K562 (cell line): ENCODE results near the gene SATB2.

Experiments used
- CTCF ChIP-seq, 3 experiments: IDR thresholded peaks in 2 of 3; conservative IDR thresholded peaks in 1 of 3; 2 replicates each; pipeline ENCODE4 v1.5.1; 2011 to 2012; ENCODE audit warnings: low read length in 3 of 3, mild to moderate bottlenecking in 3 of 3, control low read depth in 2 of 3, improper control_type of control experiment in 1 of 3, inconsistent platforms in 1 of 3, low read depth in 1 of 3, mixed read lengths in 1 of 3, moderate library complexity in 1 of 3; ENCODE audit not compliant: insufficient read depth in 2 of 3
- ETV6 ChIP-seq, 3 experiments: fragments of 150-350 bp in 1 of 3; sonication (generic) in 1 of 3; formaldehyde crosslinking in 1 of 3; IDR thresholded peaks; 2 replicates each; pipeline versions ENCODE4 v1.6.1 to v1.8.0; 2014 to 2022; ENCODE audit warnings: borderline replicate concordance in 2 of 3, low read depth in 2 of 3, antibody characterized with exemption in 1 of 3, low read length in 1 of 3, mild to moderate bottlenecking in 1 of 3, missing genetic modification reagents in 1 of 3
- GABPA ChIP-seq: fragments of 200-800 bp; sonication (Bioruptor generic); conservative IDR thresholded peaks from 2 replicates; pipeline ENCODE4 v1.6.1; 2016; ENCODE audit warnings: low read depth, missing genetic modification characterization, missing compliant biosample characterization
- HINFP ChIP-seq: fragments of 450-650 bp; conservative IDR thresholded peaks from 2 replicates; pipeline ENCODE4 v1.6.1; 2016; ENCODE audit warnings: missing genetic modification characterization, low read depth, mild to moderate bottlenecking, control low read depth, missing compliant biosample characterization
- HNRNPK ChIP-seq: fragments of 200-400 bp; formaldehyde crosslinking; IDR thresholded peaks from one replicate; pipeline ENCODE4 v1.6.1; 2018; ENCODE audit warnings: mild to moderate bottlenecking, low read depth, low read length; ENCODE audit not compliant: poor library complexity, severe bottlenecking
- NFIX ChIP-seq: fragments of 250-450 bp; sonication (Bioruptor Pico); IDR thresholded peaks from 2 replicates; pipeline ENCODE4 v1.4.0; 2020; ENCODE audit warnings: low read depth, mild to moderate bottlenecking, moderate library complexity
- STAT5A ChIP-seq: IDR thresholded peaks from 2 replicates; pipeline ENCODE4 v1.6.1; 2012; ENCODE audit warnings: low read length, inconsistent platforms, borderline replicate concordance
- ZNF121 ChIP-seq: sonication (generic); formaldehyde crosslinking; conservative IDR thresholded peaks from 2 replicates; pipeline ENCODE4 v1.8.0; 2022; ENCODE audit warnings: missing genetic modification reagents
- TF ChIP-seq, protein P1 (sequence below), 2 experiments: fragments of 450-650 bp; IDR thresholded peaks; 2 replicates each; pipeline ENCODE4 v1.6.1; 2016
- TF ChIP-seq, protein P2 (sequence below): sonication (generic); formaldehyde crosslinking; IDR thresholded peaks from 2 replicates; pipeline ENCODE4 v1.8.0; 2022; ENCODE audit warnings: mild to moderate bottlenecking, missing genetic modification reagents

DNA sequence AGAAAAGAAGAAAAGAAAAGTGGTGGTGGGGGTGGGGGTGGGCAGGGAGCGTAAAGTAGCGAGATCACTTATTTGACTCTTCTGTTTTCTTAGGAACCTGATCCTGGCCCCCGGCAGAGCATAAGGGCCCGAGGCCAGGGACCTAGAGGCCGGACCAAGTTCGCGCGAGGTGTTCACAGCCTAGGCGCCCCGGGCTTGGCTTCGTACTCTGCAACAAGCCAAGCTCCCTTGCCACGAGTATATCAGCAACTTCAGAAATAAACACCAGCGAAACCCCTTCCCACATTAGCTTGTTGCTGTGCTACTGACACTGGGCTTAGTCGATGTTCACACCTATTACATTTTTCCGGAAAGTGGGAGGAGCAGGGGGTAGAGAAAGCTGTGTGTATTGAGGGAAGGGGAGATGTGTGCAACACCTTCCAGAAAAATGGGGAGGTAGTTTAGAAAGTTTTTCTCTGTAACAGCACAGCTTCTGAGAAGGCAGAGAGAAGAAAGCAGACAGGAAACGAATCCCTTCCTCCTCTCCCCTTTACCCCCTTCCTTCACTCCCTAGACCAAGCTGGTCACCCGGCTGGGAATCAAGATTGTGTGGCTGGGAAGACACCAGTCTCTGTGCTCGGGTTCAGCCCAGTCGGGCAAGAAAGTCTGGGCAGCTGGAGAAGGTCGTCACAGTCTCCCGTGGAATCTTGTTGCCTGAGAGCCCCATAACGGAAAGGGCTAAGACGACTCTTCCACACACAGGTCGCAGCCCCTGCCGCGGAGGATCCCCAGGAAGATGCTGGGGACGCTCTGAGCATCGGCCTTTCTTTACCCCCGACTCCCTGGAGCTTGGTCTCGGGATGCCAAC lies 12.0 kb upstream of the SATB2 start:
- no peak for TF ChIP-seq GABPA (tag)
- no peak for TF ChIP-seq CTCF (IDR thresholded peaks at IDR 0.05 in 2 of 3, conservative IDR thresholded peaks at IDR 0.05 in 1 of 3; ENCODE audit: insufficient read depth in 2 of 3, low read depth in 1 of 3, low read length in 3 of 3)
- TF ChIP-seq, protein P1, sequence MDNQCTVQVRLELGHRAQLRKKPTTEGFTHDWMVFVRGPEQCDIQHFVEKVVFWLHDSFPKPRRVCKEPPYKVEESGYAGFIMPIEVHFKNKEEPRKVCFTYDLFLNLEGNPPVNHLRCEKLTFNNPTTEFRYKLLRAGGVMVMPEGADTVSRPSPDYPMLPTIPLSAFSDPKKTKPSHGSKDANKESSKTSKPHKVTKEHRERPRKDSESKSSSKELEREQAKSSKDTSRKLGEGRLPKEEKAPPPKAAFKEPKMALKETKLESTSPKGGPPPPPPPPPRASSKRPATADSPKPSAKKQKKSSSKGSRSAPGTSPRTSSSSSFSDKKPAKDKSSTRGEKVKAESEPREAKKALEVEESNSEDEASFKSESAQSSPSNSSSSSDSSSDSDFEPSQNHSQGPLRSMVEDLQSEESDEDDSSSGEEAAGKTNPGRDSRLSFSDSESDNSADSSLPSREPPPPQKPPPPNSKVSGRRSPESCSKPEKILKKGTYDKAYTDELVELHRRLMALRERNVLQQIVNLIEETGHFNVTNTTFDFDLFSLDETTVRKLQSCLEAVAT (IDR thresholded peaks at IDR 0.05), result no peak
- no peak for TF ChIP-seq ZNF121
- no peak for TF ChIP-seq NFIX (CRISPR knock-in tag)
- no peak for TF ChIP-seq ETV6 (IDR thresholded peaks at IDR 0.05; ENCODE audit: borderline replicate concordance in 1 of 2, low read depth in 2 of 2, low read length in 1 of 2)
- no peak for TF ChIP-seq ETV6 (CRISPR knock-in tag; IDR thresholded peaks at IDR 0.05; ENCODE audit: borderline replicate concordance)
- TF ChIP-seq, protein P2, sequence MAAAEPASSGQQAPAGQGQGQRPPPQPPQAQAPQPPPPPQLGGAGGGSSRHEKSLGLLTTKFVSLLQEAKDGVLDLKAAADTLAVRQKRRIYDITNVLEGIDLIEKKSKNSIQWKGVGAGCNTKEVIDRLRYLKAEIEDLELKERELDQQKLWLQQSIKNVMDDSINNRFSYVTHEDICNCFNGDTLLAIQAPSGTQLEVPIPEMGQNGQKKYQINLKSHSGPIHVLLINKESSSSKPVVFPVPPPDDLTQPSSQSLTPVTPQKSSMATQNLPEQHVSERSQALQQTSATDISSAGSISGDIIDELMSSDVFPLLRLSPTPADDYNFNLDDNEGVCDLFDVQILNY (CRISPR knock-in tag), result no peak
- TF ChIP-seq HNRNPK, result no peak
- TF ChIP-seq HINFP, result no peak
- no peak for TF ChIP-seq STAT5A
